PC-9 (cell line): ENCODE measurements around the gene LSG1. TPM values are rescaled to one million over a fixed set of nuclear protein-coding genes. Genes with fewer than 3 reads are reported as not detected.

Experiments
- Bru-seq: library from RNA; stranded (reverse); fragments of 400-500 nt; gene quantifications from one replicate; lab custom pipeline; 2021; lab: Mats Ljungman, UMichigan
- BruChase-seq, 2 experiments: library from RNA; stranded (reverse); fragments of 400-500 nt; gene quantifications; one replicate each; lab custom pipeline; 2021; lab: Mats Ljungman, UMichigan
- BruUV-seq: library from RNA; stranded (reverse); fragments of 400-500 nt; replicated peaks from 2 replicates; lab custom pipeline; 2021; lab: Mats Ljungman, UMichigan
- CTCF ChIA-PET: fragments of 300-600 bp; sonication (Branson Sonifier 250); formaldehyde crosslinking; loops from one replicate; lab custom pipeline; 2022; ENCODE audit warnings: antibody characterized with exemption; lab: Charles Lee
- POLR2A ChIA-PET: fragments of 300-600 bp; sonication (Branson Sonifier 250); formaldehyde crosslinking; loops from one replicate; lab custom pipeline; 2022; ENCODE audit warnings: antibody characterized with exemption; ENCODE audit not compliant: unreplicated experiment; lab: Charles Lee
- DNase-seq, 2 experiments: peaks; one replicate each; pipeline versions ENCODE4 v3.0.0 to v3.0.0-alpha.2; 2015 to 2022; ENCODE audit warnings: mixed read lengths in 1 of 2
- H2AFZ ChIP-seq: fragments of 200-600 bp; sonication (generic); 2 replicates; pipeline ENCODE4 v1.8.1; 2017; ENCODE audit warnings: antibody characterized with exemption
- H3F3A ChIP-seq: fragments of 200-600 bp; sonication (generic); 2 replicates; pipeline ENCODE4 v1.8.1; 2017; ENCODE audit warnings: antibody characterized with exemption, mild to moderate bottlenecking, low read depth; ENCODE audit not compliant: insufficient read depth
- H3K27ac ChIP-seq: fragments of 200-600 bp; sonication (generic); 2 replicates; pipeline ENCODE4 v1.6.1; 2016; ENCODE audit warnings: mixed run types
- H3K27me3 ChIP-seq: fragments of 200-600 bp; sonication (generic); 2 replicates; pipeline ENCODE4 v1.6.1; 2016; ENCODE audit warnings: low read depth, mixed run types; ENCODE audit not compliant: insufficient read depth
- H3K36me3 ChIP-seq: fragments of 200-600 bp; sonication (generic); 2 replicates; pipeline ENCODE4 v1.6.1; 2016; ENCODE audit warnings: low read depth, mixed run types
- H3K4me1 ChIP-seq: fragments of 200-600 bp; sonication (generic); replicated peaks from 2 replicates; pipeline ENCODE4 v1.6.1; 2016; ENCODE audit warnings: mixed run types; ENCODE audit not compliant: insufficient read depth
- H3K4me2 ChIP-seq: fragments of 200-600 bp; sonication (generic); 2 replicates; pipeline ENCODE4 v1.6.1; 2017; ENCODE audit warnings: mixed run types
- H3K4me3 ChIP-seq: fragments of 200-600 bp; sonication (generic); 2 replicates; pipeline ENCODE4 v1.6.1; 2016; ENCODE audit warnings: mixed run types
- H3K79me2 ChIP-seq: fragments of 200-600 bp; sonication (generic); 2 replicates; pipeline ENCODE4 v1.6.1; 2017; ENCODE audit warnings: low read depth, mixed run types
- H3K9me2 ChIP-seq: fragments of 200-600 bp; sonication (generic); 2 replicates; pipeline ENCODE4 v1.8.1; 2017; ENCODE audit warnings: mild to moderate bottlenecking; ENCODE audit not compliant: insufficient read depth
- H3K9me3 ChIP-seq: fragments of 200-600 bp; sonication (generic); 2 replicates; pipeline ENCODE4 v1.8.1; 2016; ENCODE audit warnings: low read depth; ENCODE audit not compliant: insufficient read depth
- H4K20me1 ChIP-seq: fragments of 200-600 bp; sonication (generic); 2 replicates; pipeline ENCODE4 v1.8.1; 2017; ENCODE audit not compliant: insufficient read depth
- CTCF ChIP-seq: fragments of 200-600 bp; sonication (generic); conservative IDR thresholded peaks from 2 replicates; pipeline ENCODE4 v1.6.1; 2017; ENCODE audit warnings: mixed run types, antibody characterized with exemption, mild to moderate bottlenecking, moderate library complexity
- EZH2 ChIP-seq: fragments of 200-600 bp; sonication (generic); IDR thresholded peaks from 2 replicates; pipeline ENCODE4 v1.8.0; 2017; ENCODE audit warnings: antibody characterized with exemption, low read depth
- intact Hi-C: fragments of 100-400 bp; cut with micrococcal nuclease; formaldehyde crosslinking; loops from one replicate; pipeline ENCODE4 v1.10.0; 2022; ENCODE audit not compliant: unreplicated experiment
- long read RNA-seq: library from polyadenylated mRNA; stranded (forward); transcript quantifications from one replicate; pipeline ENCODE4 v2.0.0, GENCODE V29; 2022
- total RNA-seq: library from RNA; stranded (reverse); gene quantifications from 2 replicates; pipeline ENCODE4 v1.2.3, GENCODE V29; 2021

LSG1 gene
- total RNA-seq, result 59.2 and 71.8 TPM in 2 replicates
- percentile 91 among the genes with signal in this experiment for Bru-seq, nascent RNA
- percentile 92 among the genes with signal in this experiment for BruChase-seq, experiment 1, labeled RNA remaining after a 2-hour chase
- BruChase-seq, experiment 2, labeled RNA remaining after a 6-hour chase, result percentile 96 among the genes with signal in this experiment
- long read RNA-seq, transcript LSG1-201 (14 exons, 3,572 nt), result major isoform, 49 of 71 reads
- long read RNA-seq, partial matches to known transcripts, result 6 of 71 reads
- long read RNA-seq, other reads (novel, unspliced or antisense), result 16 of 71 reads

- peak within 1 kb of the TSS; percentile 95 for H3K4me2 ChIP-seq
- H3F3A ChIP-seq, result no peaks in the 10 kb centered on the region
- peaks cover 15% of the 10 kb centered on the region for H4K20me1 ChIP-seq
- peak within 1 kb of the TSS; percentile 88 for H3K27ac ChIP-seq
- peak within 1 kb of the TSS; percentile 92 for H2AFZ ChIP-seq
- intact Hi-C loops, result loop anchor here (1.0 to 5.0 kb wide), 4 partner anchors 340 to 850 kb away; no protein-coding TSS in a partner anchor
- TF ChIP-seq EZH2, result no peak
- TF ChIP-seq CTCF, result no peak
- no peaks in the 10 kb centered on the region for H3K36me3 ChIP-seq
- H3K4me3 ChIP-seq, result peak within 1 kb of the TSS; percentile 99
- H3K4me1 ChIP-seq, result peaks cover 13% of the 10 kb centered on the region; the same call in 1 of the 2 replicates
- POLR2A ChIA-PET, result interaction anchor here (0.6 to 1.1 kb wide), 6 partner anchors 199 to 740 kb away, joined by 4 to 6 read pairs (median 4); no protein-coding TSS in a partner anchor
- CTCF ChIA-PET, result interaction anchor here (0.5 to 2.9 kb wide), 14 partner anchors 11 to 870 kb away, joined by 3 to 14 read pairs (median 4); partner anchors contain the start of gene XXYLT1
- H3K79me2 ChIP-seq, result peaks cover 26% of the 10 kb centered on the region
- no peaks in the 10 kb centered on the region for H3K9me3 ChIP-seq
- BruUV-seq, result no TSS peak
- DNase-seq, result peak; percentile 71 to 93
- no peaks in the 10 kb centered on the region for H3K9me2 ChIP-seq
- H3K27me3 ChIP-seq, result no peaks in the 10 kb centered on the region
These were observed at the start of gene LSG1 for GRCh38 chr3:194671900-194672808. TSS of gene LSG1 (minus strand) at chr3:194672191. CDS start at chr3:194672162, 29 bp downstream.

- H3K27me3 ChIP-seq, result no peaks in the 10 kb centered on the region
- no peaks in the 10 kb centered on the region for H3K9me3 ChIP-seq
- no peak overlapping the region for H2AFZ ChIP-seq
- ChIA-PET POLR2A (interaction anchor here (0.6 kb wide), 1 partner anchor 1644 kb away, joined by 3 read pairs; no protein-coding TSS in a partner anchor), CTCF (no interaction called here)
- BruUV-seq, result no TSS peak
- H3F3A ChIP-seq, result peaks cover 29% of the 10 kb centered on the region
- peaks cover 35% of the 10 kb centered on the region for H3K4me1 ChIP-seq
- H3K4me2 ChIP-seq, result no peak overlapping the region
- H3K79me2 ChIP-seq, result no peaks in the 10 kb centered on the region
- intact Hi-C loops, result no loop called here
- H3K4me3 ChIP-seq, result no peak overlapping the region
- no peaks in the 10 kb centered on the region for H4K20me1 ChIP-seq
- no peak overlapping the region for H3K27ac ChIP-seq
- TF ChIP-seq CTCF, result no peak
- TF ChIP-seq EZH2, result no peak
- DNase-seq, result no peak
- no peaks in the 10 kb centered on the region for H3K9me2 ChIP-seq
- no peaks in the 10 kb centered on the region for H3K36me3 ChIP-seq
These were observed 48.1 kb upstream of the LSG1 start for GRCh38 chr3:194720048-194720447.

GRCh38 chr3:194718079-194718478 lies 46.1 kb upstream of the LSG1 start:
- peaks cover 35% of the 10 kb centered on the region for H3F3A ChIP-seq
- ChIA-PET CTCF (no interaction called here), POLR2A (no interaction called here)
- no peaks in the 10 kb centered on the region for H3K9me3 ChIP-seq
- no peaks in the 10 kb centered on the region for H3K79me2 ChIP-seq
- peaks cover 32% of the 10 kb centered on the region for H3K4me1 ChIP-seq
- no peaks in the 10 kb centered on the region for H3K9me2 ChIP-seq
- H3K27me3 ChIP-seq, result no peaks in the 10 kb centered on the region
- H2AFZ ChIP-seq, result no peak overlapping the region
- no peaks in the 10 kb centered on the region for H4K20me1 ChIP-seq
- no peaks in the 10 kb centered on the region for H3K36me3 ChIP-seq
- TF ChIP-seq EZH2 (no peak), CTCF (no peak)
- DNase-seq, result no peak
- no TSS peak for BruUV-seq
- no peak overlapping the region for H3K4me2 ChIP-seq
- intact Hi-C loops, result no loop called here
- H3K27ac ChIP-seq, result no peak overlapping the region
- H3K4me3 ChIP-seq, result no peak overlapping the region
